Skeletal muscle tissue (tissue), 4 donors: ENCODE results near the gene RXRB. TPM values are rescaled to one million over a fixed set of nuclear protein-coding genes. Genes with fewer than 3 reads are reported as not detected.
A peak's percentile ranks its signal among the peaks of the same experiment; 100 is the strongest.

Experiments used
- H3K27ac ChIP-seq: one replicate; pipeline ENCODE4 v1.7.0; 2013; ENCODE audit warnings: mild to moderate bottlenecking, low read depth, low read length, inconsistent platforms
- H3K27me3 ChIP-seq, 3 donors: one replicate each; pipeline ENCODE4 v1.7.0; 2013; ENCODE audit warnings: low read length in 3 of 3; ENCODE audit not compliant: control insufficient read depth in 3 of 3, insufficient read depth in 3 of 3
- H3K36me3 ChIP-seq, 3 donors: one replicate each; pipeline ENCODE4 v1.7.0; 2013; ENCODE audit warnings: low read length in 3 of 3; ENCODE audit not compliant: control insufficient read depth in 3 of 3, insufficient read depth in 3 of 3
- H3K4me1 ChIP-seq, 3 donors: one replicate each; pipeline ENCODE4 v1.7.0; 2013; ENCODE audit warnings: low read length in 3 of 3, mild to moderate bottlenecking in 3 of 3; ENCODE audit not compliant: control insufficient read depth in 3 of 3, insufficient read depth in 3 of 3
- H3K4me3 ChIP-seq, 3 donors: one replicate each; pipeline ENCODE4 v1.7.0; 2013; ENCODE audit warnings: low read length in 3 of 3
- H3K9ac ChIP-seq, 3 donors: one replicate each; pipeline ENCODE4 v1.7.0; 2013; ENCODE audit warnings: low read length in 3 of 3, mild to moderate bottlenecking in 3 of 3, moderate library complexity in 2 of 3, low read depth in 1 of 3
- H3K9me3 ChIP-seq, 3 donors: one replicate each; pipeline ENCODE4 v1.7.0; 2013; ENCODE audit warnings: low read length in 3 of 3; ENCODE audit not compliant: control insufficient read depth in 3 of 3
- total RNA-seq: library from RNA; depleted of rRNA; stranded (reverse); fragments of >200 nt; gene quantifications from one replicate; pipeline ENCODE4 v1.2.3, GENCODE V29; 2014
- donor health status: Osteomylitis.

Gene RXRB
- total RNA-seq, 1 donor from 2014 or later, result 17.7 TPM

- Histone ChIP-seq H3K4me3 (no peak overlapping the region), H3K27me3 (no peaks in the 10 kb centered on the region), H3K9me3 (no peaks in the 10 kb centered on the region), H3K36me3 (no peaks in the 10 kb centered on the region), H3K9ac (no peak overlapping the region), H3K27ac (no peak overlapping the region), H3K4me1 (peaks cover 5 to 11% (median 10%) of the 10 kb centered on the region in 3 donors)
Measured at GRCh38 chr6:33166363-33166762, 34.1 kb downstream of the RXRB start.

DNA sequence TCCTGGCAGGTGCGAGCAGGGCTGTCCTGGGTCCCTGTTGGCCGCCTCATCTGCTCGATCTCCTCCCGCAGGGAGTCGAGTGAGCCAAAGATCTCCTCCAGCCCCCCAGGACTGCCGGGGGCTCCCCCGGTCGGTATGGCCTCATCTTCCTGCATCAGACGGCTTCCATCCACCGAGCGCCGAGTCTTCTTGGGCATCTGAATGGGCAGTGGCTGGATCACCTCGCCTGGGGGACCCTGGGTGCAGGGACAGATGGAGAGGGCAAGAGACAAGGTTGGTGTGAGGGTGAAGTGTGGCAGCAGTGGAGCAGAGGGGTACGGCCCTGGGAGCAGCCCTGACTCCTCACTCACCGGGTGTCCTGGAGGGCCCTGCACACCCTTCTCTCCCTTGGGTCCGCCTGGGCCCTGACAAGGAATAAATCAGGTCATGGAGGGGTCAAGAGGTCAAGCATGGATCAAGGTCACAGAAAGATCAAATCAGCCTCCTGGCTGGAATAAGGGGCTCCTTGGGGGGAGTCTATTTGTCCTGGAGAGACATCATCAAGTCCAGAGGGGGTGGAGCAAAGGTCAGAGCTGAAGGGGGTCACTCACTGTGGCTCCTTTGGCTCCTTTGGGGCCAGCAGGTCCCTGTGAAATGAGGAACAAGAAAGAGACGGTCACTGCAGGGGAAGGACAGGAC lies 34.7 kb downstream of the RXRB start:
- no peak overlapping the region for H3K4me3 ChIP-seq
- H3K27ac ChIP-seq, result no peak overlapping the region
- H3K9me3 ChIP-seq, result no peaks in the 10 kb centered on the region
- no peak overlapping the region for H3K9ac ChIP-seq
- H3K27me3 ChIP-seq, result no peaks in the 10 kb centered on the region
- no peaks in the 10 kb centered on the region for H3K36me3 ChIP-seq
- H3K4me1 ChIP-seq, result peaks cover 7 to 17% (median 16%) of the 10 kb centered on the region in 3 donors

DNA sequence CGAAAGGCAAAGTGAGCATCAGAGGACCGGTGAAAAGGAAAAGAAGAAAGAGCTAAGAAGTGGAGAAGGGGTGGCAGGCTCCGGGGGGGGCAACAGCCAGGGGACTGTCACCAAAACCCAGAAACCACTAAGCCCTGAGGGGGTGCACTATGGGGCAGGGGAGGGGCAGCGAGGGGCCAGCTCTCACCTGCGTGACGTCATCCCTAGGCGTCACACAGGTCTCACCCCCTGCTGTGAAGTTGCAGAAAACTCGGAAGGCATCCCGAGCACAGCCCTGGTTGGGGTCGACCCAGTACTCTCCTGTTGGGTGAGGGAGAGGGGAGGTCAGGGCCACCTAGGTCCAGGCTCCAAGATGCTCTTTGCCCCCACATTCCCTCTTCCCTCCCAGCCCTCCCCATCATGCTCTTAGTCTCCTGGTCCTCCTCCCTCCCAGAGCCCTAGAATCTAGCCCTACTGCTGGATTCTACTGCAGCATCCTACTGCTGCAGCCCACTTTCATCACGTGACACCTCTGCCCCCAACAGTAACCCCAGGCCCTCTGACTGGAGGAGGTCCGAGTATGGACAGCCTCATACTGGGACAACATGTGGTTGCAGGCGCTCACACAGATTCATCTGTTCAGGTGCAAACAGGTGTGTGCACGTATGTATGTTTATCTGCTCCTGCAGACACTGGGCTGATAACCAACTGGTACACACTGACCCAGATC lies 35.6 kb downstream of the RXRB start:
- no peaks in the 10 kb centered on the region for H3K27me3 ChIP-seq
- H3K36me3 ChIP-seq, result no peaks in the 10 kb centered on the region
- H3K9me3 ChIP-seq, result no peaks in the 10 kb centered on the region
- no peak overlapping the region for H3K9ac ChIP-seq
- peaks cover 7 to 21% (median 20%) of the 10 kb centered on the region in 3 donors for H3K4me1 ChIP-seq
- H3K27ac ChIP-seq, result no peak overlapping the region
- no peak overlapping the region for H3K4me3 ChIP-seq

DNA sequence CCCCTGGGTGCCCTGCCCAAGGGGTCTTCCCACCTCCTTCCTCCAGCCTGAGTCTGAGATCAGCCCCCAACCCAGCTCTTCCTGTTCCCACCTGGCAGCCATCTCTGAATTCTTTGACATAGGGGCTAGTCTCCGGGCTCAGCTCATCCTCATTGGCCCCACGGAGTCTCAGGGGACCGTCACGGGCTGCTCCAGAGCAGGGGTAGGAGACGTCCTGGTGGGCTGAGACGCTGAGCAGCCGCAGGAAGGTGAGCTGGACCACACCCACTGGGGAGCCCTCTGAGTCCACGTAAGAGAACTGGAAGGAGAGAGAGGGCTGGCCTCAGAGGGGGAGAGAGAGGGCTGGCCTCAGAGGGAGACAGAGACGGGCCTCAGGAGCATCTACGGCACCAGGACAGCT lies 36.3 kb downstream of the RXRB start:
- H3K4me3 ChIP-seq, result no peak overlapping the region
- H3K9me3 ChIP-seq, result no peaks in the 10 kb centered on the region
- peaks cover 7 to 21% (median 20%) of the 10 kb centered on the region in 3 donors for H3K4me1 ChIP-seq
- no peaks in the 10 kb centered on the region for H3K27me3 ChIP-seq
- no peaks in the 10 kb centered on the region for H3K36me3 ChIP-seq
- H3K9ac ChIP-seq, result no peak overlapping the region
- no peak overlapping the region for H3K27ac ChIP-seq

DNA sequence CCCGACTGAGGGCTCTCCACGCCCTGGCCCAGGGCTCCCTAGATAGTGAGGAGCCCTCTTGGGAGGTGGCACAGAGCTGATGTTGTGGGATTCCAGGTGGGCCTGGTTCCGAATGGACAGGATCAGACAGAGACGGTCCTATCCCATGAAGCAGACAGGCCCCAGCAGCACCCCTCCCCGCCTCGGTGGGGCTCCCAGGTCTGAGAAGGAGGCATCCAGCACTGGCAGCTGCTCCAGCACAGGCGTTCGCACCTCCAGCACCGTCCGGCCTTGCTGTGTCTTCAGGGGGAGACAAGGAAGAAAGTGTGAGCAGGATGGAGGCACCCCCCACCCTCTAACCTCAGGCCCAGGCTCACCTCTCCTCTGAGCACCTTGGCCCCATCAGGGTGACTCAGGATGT lies 36.9 kb downstream of the RXRB start:
- H3K9me3 ChIP-seq, result no peaks in the 10 kb centered on the region
- H3K27ac ChIP-seq, result no peak overlapping the region
- H3K36me3 ChIP-seq, result no peaks in the 10 kb centered on the region
- no peak overlapping the region for H3K9ac ChIP-seq
- H3K4me3 ChIP-seq, result no peak overlapping the region
- H3K4me1 ChIP-seq, result peaks cover 7 to 21% (median 20%) of the 10 kb centered on the region in 3 donors
- no peaks in the 10 kb centered on the region for H3K27me3 ChIP-seq

DNA sequence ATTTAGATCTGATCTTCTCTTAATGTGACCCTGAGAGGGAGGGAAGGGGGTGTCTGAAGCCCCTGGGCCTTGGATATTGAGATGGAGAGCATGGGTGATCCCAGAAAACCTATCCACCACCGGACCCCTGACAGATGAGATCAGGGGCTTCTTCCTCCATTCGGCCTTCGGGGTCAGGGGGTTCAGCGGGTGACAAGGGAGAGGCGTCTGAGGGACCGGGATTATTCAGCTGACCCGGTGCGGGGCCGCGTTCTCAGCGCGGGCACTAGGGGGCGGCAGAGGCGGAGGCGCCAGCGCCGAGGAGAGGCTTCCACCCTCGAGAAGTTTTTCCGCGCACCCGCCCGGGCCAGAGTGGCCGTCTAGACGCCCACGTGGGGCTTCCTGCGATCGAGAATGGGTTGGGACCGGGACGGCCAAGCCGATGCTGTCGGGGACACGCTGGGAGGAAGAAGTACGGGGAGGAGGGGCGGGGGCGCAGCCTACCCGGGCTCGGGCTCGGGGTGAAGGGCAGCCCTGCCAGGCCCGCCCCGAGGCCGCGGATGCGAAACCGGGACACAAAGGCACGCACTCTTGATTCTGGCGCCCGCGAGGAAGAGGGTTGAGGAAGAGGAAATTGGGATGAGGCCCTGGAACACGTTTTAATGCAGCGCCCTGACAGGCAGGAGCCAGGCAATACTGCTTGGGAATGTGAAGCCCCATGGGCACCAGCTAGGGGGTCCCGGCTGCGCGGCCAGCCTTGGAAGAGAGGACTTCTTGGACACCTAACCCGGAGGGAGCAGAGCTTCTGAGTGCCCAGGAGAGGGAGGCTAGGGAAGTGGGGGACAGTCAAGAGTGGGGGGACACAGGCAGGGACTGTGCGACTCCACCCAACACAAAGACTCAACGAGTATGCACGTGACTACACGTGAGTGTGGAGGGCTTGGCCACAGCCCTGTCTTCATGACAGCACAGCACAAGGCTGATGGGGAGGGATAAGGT lies 38.8 kb downstream of the RXRB start:
- Histone ChIP-seq H3K4me3 (peak overlapping the region; percentile 63 to 67 (median 66)), H3K9me3 (no peaks in the 10 kb centered on the region), H3K36me3 (no peaks in the 10 kb centered on the region), H3K4me1 (peaks cover 7 to 21% (median 20%) of the 10 kb centered on the region in 3 donors), H3K27me3 (no peaks in the 10 kb centered on the region), H3K9ac (peak overlapping the region; percentile 51 to 76 (median 74)), H3K27ac (peak overlapping the region; percentile 56)

DNA sequence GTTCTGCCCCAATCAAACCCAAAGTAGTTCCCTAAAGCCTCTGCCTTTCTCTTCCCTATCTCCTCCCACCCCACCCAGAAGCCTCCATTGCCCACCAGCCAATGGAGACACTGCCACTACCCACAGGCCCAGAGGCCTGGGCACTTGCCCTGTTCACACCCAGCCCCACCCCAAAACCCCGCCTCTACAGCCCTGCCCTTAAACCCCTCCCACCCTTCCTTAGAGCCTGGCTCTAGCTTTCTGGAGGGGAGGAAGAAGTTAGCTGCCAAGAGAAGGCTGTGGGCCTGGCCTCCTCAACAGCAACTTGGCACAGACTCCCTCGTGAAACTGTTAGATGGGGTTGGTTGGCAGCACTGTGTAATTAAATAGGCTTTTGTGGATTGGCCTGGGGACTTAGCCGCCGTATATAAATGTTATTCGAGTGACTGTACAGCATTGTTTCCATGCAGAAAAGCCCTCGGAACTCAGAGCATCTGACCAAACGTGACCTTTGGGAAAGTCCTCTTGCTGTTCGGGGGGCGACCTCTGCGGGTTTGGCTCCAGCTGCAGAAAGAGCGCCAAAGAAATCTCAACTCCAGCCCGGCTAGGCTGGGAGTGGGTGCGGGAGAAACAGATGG lies 39.6 kb downstream of the RXRB start:
- Histone ChIP-seq H3K4me1 (peaks cover 7 to 21% (median 20%) of the 10 kb centered on the region in 3 donors), H3K27ac (peak overlapping the region; percentile 56), H3K36me3 (no peaks in the 10 kb centered on the region), H3K27me3 (no peaks in the 10 kb centered on the region), H3K9ac (peak overlapping the region in 2 of 3 donors; percentile 51 to 76), H3K4me3 (no peak overlapping the region), H3K9me3 (no peaks in the 10 kb centered on the region)

DNA sequence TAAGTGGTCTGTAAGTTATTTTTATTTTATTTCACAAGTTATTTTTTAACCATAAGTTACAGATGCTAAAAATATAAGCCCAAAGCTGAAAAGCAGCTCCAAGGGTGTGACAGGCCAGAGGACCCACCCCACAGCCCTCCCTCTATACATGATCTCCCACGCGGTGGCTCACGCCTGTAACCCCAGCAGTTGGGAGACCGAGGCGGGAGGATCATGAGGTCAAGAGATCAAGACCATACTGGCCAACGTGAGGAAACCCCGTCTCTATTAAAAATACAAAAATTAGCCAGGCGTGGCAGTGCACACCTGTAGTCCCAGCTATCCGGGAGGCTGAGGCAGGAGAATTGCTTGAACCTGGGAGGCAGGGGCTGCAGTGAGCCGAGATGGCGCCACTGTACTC lies 40.4 kb downstream of the RXRB start:
- Histone ChIP-seq H3K9ac (no peak overlapping the region), H3K4me1 (peaks cover 7 to 21% (median 20%) of the 10 kb centered on the region in 3 donors), H3K36me3 (no peaks in the 10 kb centered on the region), H3K27me3 (no peaks in the 10 kb centered on the region), H3K9me3 (no peaks in the 10 kb centered on the region), H3K4me3 (no peak overlapping the region), H3K27ac (no peak overlapping the region)

- H3K27me3 ChIP-seq, result no peaks in the 10 kb centered on the region
- H3K4me3 ChIP-seq, result no peak overlapping the region
- H3K9ac ChIP-seq, result no peak overlapping the region
- H3K9me3 ChIP-seq, result no peaks in the 10 kb centered on the region
- no peak overlapping the region for H3K27ac ChIP-seq
- no peaks in the 10 kb centered on the region for H3K36me3 ChIP-seq
- H3K4me1 ChIP-seq, result peaks cover 7 to 17% (median 15%) of the 10 kb centered on the region in 3 donors
Measured at GRCh38 chr6:33156964-33157363, 43.5 kb downstream of the RXRB start.
